Neuron (in vitro differentiated cells): ENCODE results near the gene GTF2H4.
"Not testable (repeated sequence)": the region's sequence is repeated elsewhere in the genome, so short reads cannot be mapped to it uniquely, and the experiment has no call there.

Experiments used
- H2AFZ ChIP-seq: one replicate; pipeline ENCODE4 v1.6.1; 2013; ENCODE audit warnings: low read depth, mild to moderate bottlenecking, inconsistent platforms, low read length, moderate library complexity
- H3K27me3 ChIP-seq: one replicate; pipeline ENCODE4 v1.6.1; 2013; ENCODE audit warnings: low read length; ENCODE audit not compliant: insufficient read depth
- H3K36me3 ChIP-seq: one replicate; pipeline ENCODE4 v1.6.1; 2013; ENCODE audit warnings: low read length; ENCODE audit not compliant: insufficient read depth
- H3K4me1 ChIP-seq: one replicate; pipeline ENCODE4 v1.6.1; 2013; ENCODE audit warnings: low read length; ENCODE audit not compliant: insufficient read depth
- H3K4me3 ChIP-seq: 2 replicates; pipeline ENCODE4 v1.5.1; 2013; ENCODE audit warnings: mild to moderate bottlenecking, low read length, moderate library complexity
- H3K9me3 ChIP-seq: one replicate; pipeline ENCODE4 v1.6.1; 2013; ENCODE audit warnings: low read length

Gene GTF2H4

GRCh38 chr6:30894381-30894780, 13.6 kb upstream of the GTF2H4 start:
- Histone ChIP-seq H3K4me3 (no peak overlapping the region), H3K9me3 (no peaks in the 10 kb centered on the region), H2AFZ (no peak overlapping the region), H3K27me3 (no peaks in the 10 kb centered on the region), H3K36me3 (peaks cover 98% of the 10 kb centered on the region), H3K4me1 (no peaks in the 10 kb centered on the region)

- peaks cover 98% of the 10 kb centered on the region for H3K36me3 ChIP-seq
These were observed 13.1 kb upstream of the GTF2H4 start for GRCh38 chr6:30894935-30895334.

GRCh38 chr6:30895343-30895742, 12.7 kb upstream of the GTF2H4 start:
- H3K4me3 ChIP-seq = no peak overlapping the region
- no peaks in the 10 kb centered on the region for H3K9me3 ChIP-seq
- H3K36me3 ChIP-seq = peaks cover 98% of the 10 kb centered on the region
- H2AFZ ChIP-seq = no peak overlapping the region
- H3K4me1 ChIP-seq = no peaks in the 10 kb centered on the region
- no peaks in the 10 kb centered on the region for H3K27me3 ChIP-seq

More at GRCh38 chr6:30894935-30895334, 13.1 kb upstream of the GTF2H4 start:
- Histone ChIP-seq H3K4me3 (no peak overlapping the region), H3K9me3 (no peaks in the 10 kb centered on the region), H2AFZ (no peak overlapping the region), H3K4me1 (no peaks in the 10 kb centered on the region), H3K27me3 (no peaks in the 10 kb centered on the region)

- Histone ChIP-seq H2AFZ (no peak overlapping the region), H3K4me3 (no peak overlapping the region), H3K27me3 (no peaks in the 10 kb centered on the region), H3K36me3 (peaks cover 86% of the 10 kb centered on the region), H3K4me1 (no peaks in the 10 kb centered on the region), H3K9me3 (no peaks in the 10 kb centered on the region)
These were observed 11.5 kb upstream of the GTF2H4 start for GRCh38 chr6:30896541-30896940.

- Histone ChIP-seq H3K27me3 (no peaks in the 10 kb centered on the region), H3K4me3 (no peak overlapping the region), H3K4me1 (no peaks in the 10 kb centered on the region), H2AFZ (no peak overlapping the region), H3K9me3 (no peaks in the 10 kb centered on the region), H3K36me3 (peaks cover 73% of the 10 kb centered on the region)
These were observed 10.1 kb upstream of the GTF2H4 start for GRCh38 chr6:30897882-30898281.

GRCh38 chr6:30898750-30899360, 9.2 kb upstream of the GTF2H4 start:
- no peaks in the 10 kb centered on the region for H3K9me3 ChIP-seq
- no peak overlapping the region for H2AFZ ChIP-seq
- no peak overlapping the region for H3K4me3 ChIP-seq
- no peaks in the 10 kb centered on the region for H3K27me3 ChIP-seq
- no peaks in the 10 kb centered on the region for H3K4me1 ChIP-seq
- H3K36me3 ChIP-seq = peaks cover 63% of the 10 kb centered on the region

GRCh38 chr6:30900863-30901417, 7.1 kb upstream of the GTF2H4 start:
- Histone ChIP-seq H3K36me3 (peaks cover 43% of the 10 kb centered on the region), H3K27me3 (no peaks in the 10 kb centered on the region), H3K4me1 (no peaks in the 10 kb centered on the region), H3K4me3 (no peak overlapping the region), H2AFZ (no peak overlapping the region), H3K9me3 (no peaks in the 10 kb centered on the region)

GRCh38 chr6:30901436-30901835, 6.6 kb upstream of the GTF2H4 start:
- Histone ChIP-seq H3K9me3 (no peaks in the 10 kb centered on the region), H3K4me1 (no peaks in the 10 kb centered on the region), H2AFZ (no peak overlapping the region), H3K27me3 (no peaks in the 10 kb centered on the region), H3K36me3 (peaks cover 38% of the 10 kb centered on the region), H3K4me3 (no peak overlapping the region)

GRCh38 chr6:30902196-30902595, 5.8 kb upstream of the GTF2H4 start:
- not testable (repeated sequence) for H3K4me1 ChIP-seq, H3K4me3 ChIP-seq, H2AFZ ChIP-seq, H3K27me3 ChIP-seq, H3K9me3 ChIP-seq
- peaks cover 31% of the 10 kb centered on the region for H3K36me3 ChIP-seq

- peaks cover 26% of the 10 kb centered on the region for H3K36me3 ChIP-seq
- no peak overlapping the region for H3K4me3 ChIP-seq
- H3K4me1 ChIP-seq = no peaks in the 10 kb centered on the region
- H2AFZ ChIP-seq = no peak overlapping the region
- H3K9me3 ChIP-seq = no peaks in the 10 kb centered on the region
- no peaks in the 10 kb centered on the region for H3K27me3 ChIP-seq
These were observed 5.3 kb upstream of the GTF2H4 start for GRCh38 chr6:30902709-30903108.

- Histone ChIP-seq H3K4me3 (no peak overlapping the region), H3K36me3 (peaks cover 21% of the 10 kb centered on the region), H3K27me3 (no peaks in the 10 kb centered on the region), H3K4me1 (no peaks in the 10 kb centered on the region), H3K9me3 (no peaks in the 10 kb centered on the region), H2AFZ (no peak overlapping the region)
These were observed 4.8 kb upstream of the GTF2H4 start for GRCh38 chr6:30903236-30903635.

- peaks cover 21% of the 10 kb centered on the region for H3K36me3 ChIP-seq
- not testable (repeated sequence) for H3K9me3 ChIP-seq, H3K27me3 ChIP-seq
- H2AFZ ChIP-seq = peak overlapping the region; percentile 23
- peaks cover 10% of the 10 kb centered on the region for H3K4me1 ChIP-seq
- peak overlapping the region; percentile 34 for H3K4me3 ChIP-seq
These were observed 683 bp upstream of the GTF2H4 start for GRCh38 chr6:30907290-30907757.

- H2AFZ ChIP-seq = no peak overlapping the region
- peak overlapping the region; percentile 85 for H3K4me3 ChIP-seq
- H3K9me3 ChIP-seq = no peaks in the 10 kb centered on the region
- peaks cover 10% of the 10 kb centered on the region for H3K4me1 ChIP-seq
- no peaks in the 10 kb centered on the region for H3K27me3 ChIP-seq
- peaks cover 23% of the 10 kb centered on the region for H3K36me3 ChIP-seq
These were observed 693 bp downstream of the GTF2H4 start for GRCh38 chr6:30908700-30909099.

- H3K4me3 ChIP-seq, H3K27me3 ChIP-seq, H2AFZ ChIP-seq, H3K9me3 ChIP-seq: not testable (repeated sequence)
- H3K36me3 ChIP-seq = peaks cover 23% of the 10 kb centered on the region
- peaks cover 20% of the 10 kb centered on the region for H3K4me1 ChIP-seq
These were observed 2.5 kb downstream of the GTF2H4 start for GRCh38 chr6:30910473-30910872.
